ENCODE results near the gene MRPL32.

DNA sequence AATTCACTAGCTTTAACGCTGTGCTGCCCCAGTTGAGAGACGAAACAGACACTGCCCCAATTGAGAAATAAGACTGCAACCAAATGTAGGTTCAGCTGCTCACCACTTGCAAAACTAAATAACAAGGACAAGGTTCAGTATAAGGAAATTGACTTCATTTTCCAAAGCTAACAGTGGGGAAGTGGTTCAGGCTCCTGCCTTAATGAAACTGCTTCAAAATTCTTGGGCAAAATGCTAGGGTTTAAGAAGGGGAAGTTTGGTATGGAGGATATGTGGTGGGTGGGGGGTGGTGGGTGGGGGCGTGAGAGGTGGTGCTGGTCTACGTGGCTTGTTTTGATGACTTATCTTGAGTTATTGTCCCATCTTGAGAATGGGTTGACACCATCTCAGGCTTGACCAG, 21.8 kb downstream of the MRPL32 start:
- TF ChIP-seq POLR2A (IDR thresholded peaks at IDR 0.05) = no peak
- TF ChIP-seq, protein P1, sequence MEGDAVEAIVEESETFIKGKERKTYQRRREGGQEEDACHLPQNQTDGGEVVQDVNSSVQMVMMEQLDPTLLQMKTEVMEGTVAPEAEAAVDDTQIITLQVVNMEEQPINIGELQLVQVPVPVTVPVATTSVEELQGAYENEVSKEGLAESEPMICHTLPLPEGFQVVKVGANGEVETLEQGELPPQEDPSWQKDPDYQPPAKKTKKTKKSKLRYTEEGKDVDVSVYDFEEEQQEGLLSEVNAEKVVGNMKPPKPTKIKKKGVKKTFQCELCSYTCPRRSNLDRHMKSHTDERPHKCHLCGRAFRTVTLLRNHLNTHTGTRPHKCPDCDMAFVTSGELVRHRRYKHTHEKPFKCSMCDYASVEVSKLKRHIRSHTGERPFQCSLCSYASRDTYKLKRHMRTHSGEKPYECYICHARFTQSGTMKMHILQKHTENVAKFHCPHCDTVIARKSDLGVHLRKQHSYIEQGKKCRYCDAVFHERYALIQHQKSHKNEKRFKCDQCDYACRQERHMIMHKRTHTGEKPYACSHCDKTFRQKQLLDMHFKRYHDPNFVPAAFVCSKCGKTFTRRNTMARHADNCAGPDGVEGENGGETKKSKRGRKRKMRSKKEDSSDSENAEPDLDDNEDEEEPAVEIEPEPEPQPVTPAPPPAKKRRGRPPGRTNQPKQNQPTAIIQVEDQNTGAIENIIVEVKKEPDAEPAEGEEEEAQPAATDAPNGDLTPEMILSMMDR (IDR thresholded peaks at IDR 0.05) = no peak

All from right lobe of liver (tissue), 4 donors.